ENCODE results near the gene PLCL1. TPM values are rescaled to one million over a fixed set of nuclear protein-coding genes. Genes with fewer than 3 reads are reported as not detected.

The PLCL1 gene
- total RNA-seq, 1 donor from 2014 or later, result 0.20 TPM

- ATAC-seq, result no peak
Measured at GRCh38 chr2:198134293-198134955, 330.0 kb downstream of the PLCL1 start.

GRCh38 chr2:198135481-198135934, 331.1 kb downstream of the PLCL1 start:
- no peak for ATAC-seq

- ATAC-seq, result no peak
Measured at GRCh38 chr2:198136142-198136541, 331.7 kb downstream of the PLCL1 start.

DNA sequence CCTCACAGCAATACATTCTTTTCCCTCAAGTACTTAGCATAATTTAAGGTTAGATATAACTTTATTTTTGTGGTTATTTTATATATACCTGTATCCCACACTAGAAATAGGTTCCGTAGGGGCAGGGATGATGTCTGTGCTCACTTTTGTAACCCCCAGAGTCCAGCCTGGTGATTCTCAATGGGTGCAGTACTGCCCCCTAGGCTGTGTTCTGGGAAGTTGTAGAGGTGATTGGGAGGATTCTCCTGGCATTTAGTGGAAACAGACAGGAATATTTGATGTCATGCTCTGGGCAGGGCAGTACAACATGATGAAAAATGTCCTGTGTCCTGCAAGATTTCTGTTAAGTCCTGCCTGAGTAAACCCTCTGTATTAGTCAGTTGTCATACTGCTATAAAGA, 333.3 kb downstream of the PLCL1 start:
- no peak for ATAC-seq

DNA sequence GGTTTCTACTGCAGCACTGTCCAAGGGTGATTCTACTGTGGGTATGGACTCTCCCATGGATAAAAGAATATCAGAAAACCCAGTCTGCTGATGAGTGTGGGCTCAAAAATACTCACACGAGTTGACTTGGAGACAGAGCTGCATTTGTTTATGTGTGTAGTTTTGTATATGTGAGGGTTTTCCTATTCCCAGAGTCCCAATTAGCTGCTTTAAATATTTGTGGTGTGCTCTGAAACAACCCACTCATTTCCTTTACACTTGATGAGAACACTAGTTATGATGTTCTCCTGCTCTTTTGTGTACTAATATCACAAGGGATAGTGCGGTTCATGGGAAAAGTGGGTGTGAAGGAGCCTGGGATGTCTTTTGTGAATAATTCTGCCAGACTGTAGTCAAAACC, 337.3 kb downstream of the PLCL1 start:
- ATAC-seq, result no peak

GRCh38 chr2:198143156-198143555, 338.8 kb downstream of the PLCL1 start:
- no peak for ATAC-seq

DNA sequence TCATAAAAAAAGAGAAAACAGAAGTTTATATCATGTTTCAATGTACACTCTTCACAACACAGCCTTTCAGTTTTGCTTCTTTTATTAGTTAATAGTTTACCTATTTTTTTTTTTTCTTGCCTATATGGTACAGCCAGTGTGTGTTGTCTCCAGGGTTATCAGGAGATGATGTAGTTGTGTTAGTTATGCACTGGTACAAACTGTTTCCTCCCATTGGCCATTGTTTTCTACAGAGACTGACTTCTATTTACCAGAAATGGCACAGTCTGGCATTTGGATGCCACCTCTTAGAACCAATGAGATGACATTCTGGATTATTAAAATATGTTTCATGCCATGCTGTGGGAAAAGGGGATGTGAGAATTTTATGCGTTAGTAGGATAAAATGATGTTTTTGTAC, 339.4 kb downstream of the PLCL1 start:
- ATAC-seq, result no peak

GRCh38 chr2:198144660-198145059, 340.3 kb downstream of the PLCL1 start:
- ATAC-seq, result no peak

GRCh38 chr2:198146346-198146940, 342.1 kb downstream of the PLCL1 start:
- ATAC-seq, result no peak

GRCh38 chr2:198157314-198157713, 352.9 kb downstream of the PLCL1 start:
- ATAC-seq, result no peak

DNA sequence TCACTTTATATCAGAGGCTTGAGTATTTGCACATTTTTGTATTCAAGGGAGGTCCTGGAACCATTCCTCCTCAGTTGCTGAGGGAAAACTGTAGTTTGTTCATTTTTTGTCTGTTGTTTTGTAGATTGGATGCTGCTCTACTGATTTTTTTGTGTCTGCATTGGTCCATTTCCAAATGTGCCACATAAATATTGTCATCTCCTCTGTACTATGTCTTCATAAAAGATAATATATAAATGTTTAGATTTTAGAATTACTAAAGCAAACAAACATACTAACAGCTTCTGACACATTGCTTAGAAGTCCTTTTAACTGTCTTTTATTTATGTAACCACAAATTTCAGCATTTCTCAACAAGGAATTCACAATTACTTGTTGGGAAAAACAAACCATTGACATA, 356.8 kb downstream of the PLCL1 start:
- ATAC-seq, result no peak

DNA sequence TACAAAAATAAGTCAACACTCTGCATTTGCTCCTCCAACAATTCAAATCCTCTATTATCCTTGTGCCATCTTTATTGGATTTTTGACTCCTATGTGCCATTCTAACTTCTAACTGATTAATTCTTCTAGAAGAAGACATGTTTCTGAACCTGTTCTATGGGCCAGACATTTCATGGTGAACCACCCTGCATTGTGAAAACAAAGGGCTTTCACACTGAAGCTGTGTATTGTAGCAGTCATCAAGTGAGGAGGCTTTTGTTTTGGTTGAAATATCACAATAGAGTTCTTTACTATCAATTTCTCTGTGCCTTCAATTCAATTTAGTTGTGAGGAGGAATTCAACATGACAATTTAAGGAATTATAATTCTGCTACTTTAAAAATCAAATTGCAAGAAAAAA, 357.9 kb downstream of the PLCL1 start:
- ATAC-seq, result no peak

GRCh38 chr2:198164843-198165242, 360.4 kb downstream of the PLCL1 start:
- no peak for ATAC-seq

GRCh38 chr2:198165289-198165688, 360.9 kb downstream of the PLCL1 start:
- ATAC-seq, result no peak

DNA sequence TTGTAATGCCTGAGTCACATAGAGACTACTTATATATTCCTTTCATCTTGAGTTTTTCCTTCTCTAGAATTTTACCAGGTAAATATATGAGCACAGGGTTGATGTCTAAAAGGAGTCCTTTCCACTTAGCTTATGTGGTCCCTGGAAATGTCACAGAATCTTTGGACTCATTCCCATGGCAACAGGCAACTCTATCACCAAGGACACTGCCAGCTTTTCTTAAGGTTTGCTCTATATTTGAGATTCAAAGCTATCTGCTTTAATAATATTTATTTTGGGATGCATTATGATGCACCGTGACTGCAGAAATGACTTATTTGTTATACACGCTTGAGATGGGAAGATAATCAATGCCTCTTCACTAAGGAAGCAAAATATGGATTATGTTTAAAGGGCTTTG, 363.0 kb downstream of the PLCL1 start:
- no peak for ATAC-seq

- no peak for ATAC-seq
Measured at GRCh38 chr2:198168651-198169050, 364.3 kb downstream of the PLCL1 start.

GRCh38 chr2:198173242-198173641, 368.8 kb downstream of the PLCL1 start:
- ATAC-seq, result no peak

- ATAC-seq, result no peak
Measured at GRCh38 chr2:198173864-198174263, 369.5 kb downstream of the PLCL1 start.

- no peak for ATAC-seq
Measured at GRCh38 chr2:198175271-198175670, 370.9 kb downstream of the PLCL1 start.

GRCh38 chr2:198177040-198177439, 372.6 kb downstream of the PLCL1 start:
- no peak for ATAC-seq

- ATAC-seq, result no peak
Measured at GRCh38 chr2:198178766-198179165, 374.4 kb downstream of the PLCL1 start.

DNA sequence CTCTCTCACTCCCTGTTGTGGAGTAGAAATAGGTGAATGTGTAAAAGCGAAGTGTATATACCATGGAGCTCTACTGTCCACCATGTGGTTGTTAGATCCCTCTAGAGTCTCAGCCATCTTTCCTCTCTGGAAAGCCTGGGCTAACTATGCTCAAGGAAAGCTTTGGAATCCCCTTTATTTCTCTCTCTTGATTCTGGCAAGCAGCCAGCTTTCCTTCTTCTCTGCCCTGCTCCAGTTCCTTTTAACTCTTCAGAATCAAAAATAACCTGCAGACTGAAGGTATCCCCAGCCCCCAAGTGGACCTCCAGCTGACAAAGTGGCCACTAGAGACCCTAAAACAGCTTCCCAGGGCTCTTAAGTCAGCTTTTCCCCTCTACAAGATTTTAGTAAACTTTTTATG, 381.9 kb downstream of the PLCL1 start:
- ATAC-seq, result no peak

DNA sequence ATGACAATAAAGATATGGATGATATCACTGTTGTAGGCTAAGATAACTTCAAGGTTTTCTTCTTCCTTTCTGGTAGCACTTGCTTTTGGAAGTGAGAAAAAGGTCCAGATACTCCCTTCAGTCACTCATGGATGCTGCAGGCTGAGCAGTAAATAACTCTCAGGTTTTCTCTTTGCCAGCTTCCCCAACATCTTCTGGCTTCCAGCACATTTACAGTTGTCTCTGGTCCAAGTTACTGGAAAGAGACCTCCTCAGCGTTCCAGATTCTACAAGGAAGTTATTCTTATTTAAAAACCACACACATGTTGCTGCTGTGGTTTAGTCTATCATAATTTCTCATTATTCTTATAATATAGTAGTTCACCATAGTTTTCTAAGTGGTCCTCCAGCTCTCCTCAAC, 383.4 kb downstream of the PLCL1 start:
- ATAC-seq, result no peak

DNA sequence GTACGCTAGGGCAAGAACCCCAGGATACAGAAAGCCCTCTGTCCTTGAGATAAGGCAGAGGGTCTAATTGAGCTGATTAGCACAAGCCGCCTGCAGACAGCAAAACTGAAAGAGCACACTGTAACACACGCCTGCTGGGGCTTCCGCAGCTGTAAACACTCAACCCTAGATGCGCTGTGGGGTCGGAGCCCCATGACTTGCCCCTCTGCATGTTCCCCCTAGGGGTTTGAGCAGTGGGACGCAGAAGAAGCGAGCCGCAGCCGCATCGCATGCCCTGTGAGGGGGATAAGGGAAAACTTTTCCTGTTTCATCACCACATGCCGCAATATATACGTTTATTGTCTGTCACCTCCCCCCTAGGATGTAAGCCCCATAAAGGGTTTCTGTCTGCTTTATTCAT, 384.6 kb downstream of the PLCL1 start:
- no peak for ATAC-seq

DNA sequence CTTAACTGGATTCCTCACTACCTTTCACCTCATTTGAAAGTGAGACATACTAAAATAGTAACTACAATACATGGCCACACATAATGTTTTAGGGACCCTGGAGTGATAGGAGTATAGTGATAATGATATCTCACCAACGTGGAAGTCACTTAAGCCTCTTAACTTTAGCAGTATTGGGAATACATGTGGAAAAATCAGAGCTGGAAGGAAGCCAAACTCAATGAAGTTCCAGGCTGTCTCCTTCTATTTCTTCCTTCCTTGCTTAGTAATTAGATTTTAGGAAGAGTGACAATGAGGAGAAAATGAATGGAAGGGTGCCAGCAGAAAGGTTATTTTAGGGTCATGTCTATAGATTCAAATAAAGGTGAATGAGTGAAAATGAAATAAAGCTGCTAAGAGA, 387.3 kb downstream of the PLCL1 start:
- no peak for ATAC-seq

Measured in esophagus mucosa (tissue), 1 donor.